HG02884 (cell line): ENCODE results near the gene TAF1C.

Source experiments
- ATAC-seq: cut with Tn5 transposase; IDR thresholded peaks from one replicate; pipeline ENCODE4 v1.9.1; 2021; ENCODE audit warnings: mild to moderate bottlenecking, moderate library complexity; ENCODE audit not compliant: unreplicated experiment

The TAF1C gene

GRCh38 chr16:84161037-84161436, 25.8 kb downstream of the TAF1C start:
- no peak for ATAC-seq

GRCh38 chr16:84159800-84160199, 27.1 kb downstream of the TAF1C start:
- no peak for ATAC-seq

GRCh38 chr16:84159007-84159406, 27.9 kb downstream of the TAF1C start:
- ATAC-seq: no peak

GRCh38 chr16:84156342-84156784, 30.5 kb downstream of the TAF1C start:
- ATAC-seq: no peak

- no peak for ATAC-seq
These were observed 31.1 kb downstream of the TAF1C start for GRCh38 chr16:84155771-84156170.

- ATAC-seq: no peak
These were observed 31.6 kb downstream of the TAF1C start for GRCh38 chr16:84155226-84155625.

GRCh38 chr16:84153660-84154214, 33.1 kb downstream of the TAF1C start:
- ATAC-seq: no peak

- ATAC-seq: no peak
These were observed 35.9 kb downstream of the TAF1C start for GRCh38 chr16:84150926-84151325.

- peak; percentile 76 for ATAC-seq
These were observed 41.8 kb downstream of the TAF1C start, which contains the start of the genes DNAAF1 and HSDL1 for GRCh38 chr16:84144859-84145639. Gene DNAAF1, plus strand, starts transcription at chr16:84145308. Its CDS starts 133 bp downstream, at chr16:84145441. Gene HSDL1, minus strand, starts transcription at chr16:84145177. Its CDS starts 13,856 bp downstream, at chr16:84131321.

- no peak for ATAC-seq
These were observed 42.5 kb downstream of the TAF1C start for GRCh38 chr16:84144209-84144858.

- no peak for ATAC-seq
These were observed 43.1 kb downstream of the TAF1C start for GRCh38 chr16:84143784-84144199.

GRCh38 chr16:84143081-84143480, 43.8 kb downstream of the TAF1C start:
- no peak for ATAC-seq

- no peak for ATAC-seq
These were observed 45.6 kb downstream of the TAF1C start for GRCh38 chr16:84141143-84141670.

GRCh38 chr16:84139628-84140258, 47.1 kb downstream of the TAF1C start:
- no peak for ATAC-seq

GRCh38 chr16:84138824-84139627, 47.8 kb downstream of the TAF1C start:
- no peak for ATAC-seq

GRCh38 chr16:84138500-84138823, 48.4 kb downstream of the TAF1C start:
- no peak for ATAC-seq

GRCh38 chr16:84137769-84138357, 49.0 kb downstream of the TAF1C start:
- ATAC-seq: no peak

- no peak for ATAC-seq
These were observed 49.6 kb downstream of the TAF1C start for GRCh38 chr16:84137287-84137686.

GRCh38 chr16:84136331-84137125, 50.3 kb downstream of the TAF1C start:
- ATAC-seq: no peak
